K562 (cell line): ENCODE measurements around the gene IL6R. TPM values are rescaled to one million over a fixed set of nuclear protein-coding genes. Genes with fewer than 3 reads are reported as not detected.

Source experiments
- CHD2 ChIP-seq: IDR thresholded peaks from 2 replicates; pipeline ENCODE4 v1.6.1; 2011; ENCODE audit warnings: low read depth, low read length
- DIDO1 ChIP-seq: fragments of 450-650 bp; IDR thresholded peaks from 2 replicates; pipeline ENCODE4 v1.6.1; 2016; ENCODE audit warnings: low read depth, missing biosample characterization, missing genetic modification characterization
- ETS2 ChIP-seq: IDR thresholded peaks from 2 replicates; pipeline ENCODE4 v1.6.1; 2016; ENCODE audit warnings: borderline replicate concordance, missing genetic modification characterization, mild to moderate bottlenecking, moderate library complexity, missing compliant biosample characterization; ENCODE audit not compliant: poor library complexity, severe bottlenecking
- MAFF ChIP-seq: IDR thresholded peaks from 2 replicates; pipeline ENCODE4 v1.6.1; 2012; ENCODE audit warnings: low read length, improper control_type of control experiment
- POLR2B ChIP-seq: fragments of 450-650 bp; IDR thresholded peaks from 2 replicates; pipeline ENCODE4 v1.6.1; 2018; ENCODE audit warnings: low read depth; ENCODE audit not compliant: partially characterized antibody
- POLR2H ChIP-seq: IDR thresholded peaks from 2 replicates; pipeline ENCODE4 v1.6.1; 2016; ENCODE audit warnings: missing genetic modification characterization, low read depth, mild to moderate bottlenecking, control low read depth, missing compliant biosample characterization, moderate library complexity
- RBM39 ChIP-seq: fragments of 200-400 bp; formaldehyde crosslinking; optimal IDR thresholded peaks from 2 replicates; pipeline ENCODE3; 2018; ENCODE audit warnings: low read depth, low read length
- SMARCE1 ChIP-seq: fragments of 450-650 bp; IDR thresholded peaks from 2 replicates; pipeline ENCODE4 v1.7.1; 2016; ENCODE audit warnings: mild to moderate bottlenecking
- SNRNP70 ChIP-seq: fragments of 200-400 bp; formaldehyde crosslinking; optimal IDR thresholded peaks from 2 replicates; pipeline ENCODE3; 2017; ENCODE audit warnings: low read depth, low read length
- SOX6 ChIP-seq: fragments of 450-650 bp; IDR thresholded peaks from 2 replicates; pipeline ENCODE4 v1.6.1; 2014; ENCODE audit warnings: mild to moderate bottlenecking
- THRA ChIP-seq: fragments of 450-650 bp; IDR thresholded peaks from 2 replicates; pipeline ENCODE4 v1.6.1; 2017; ENCODE audit warnings: mild to moderate bottlenecking, moderate library complexity
- ZBTB11 ChIP-seq, 3 experiments: fragments of 200-800 bp in 1 of 3; fragments of 250-450 bp in 1 of 3; fragments of 450-650 bp in 1 of 3; sonication (Bioruptor Pico) in 1 of 3; sonication (Bioruptor generic) in 1 of 3; formaldehyde crosslinking in 1 of 3; IDR thresholded peaks; 2 replicates each; pipeline versions ENCODE4 v1.6.1 to v1.8.0; 2016 to 2022; ENCODE audit warnings: mild to moderate bottlenecking in 2 of 3, missing genetic modification characterization in 2 of 3, missing compliant biosample characterization in 1 of 3, moderate library complexity in 1 of 3
- ZNF24 ChIP-seq: fragments of 450-650 bp; IDR thresholded peaks from 2 replicates; pipeline ENCODE4 v1.6.1; 2016
- ZNF764 ChIP-seq: fragments of 250-450 bp; sonication (Bioruptor Pico); IDR thresholded peaks from 2 replicates; pipeline ENCODE4 v1.4.0; 2020; ENCODE audit warnings: low read depth, mild to moderate bottlenecking, moderate library complexity
- polyA plus RNA-seq, 8 experiments: library from polyadenylated mRNA; depleted of rRNA in 4 of 8; stranded (reverse) in 5 of 8; unstranded in 3 of 8; fragments of >200 nt; fragmentation: Nextera tagmentation in 2 of 8; fragmentation: Illumina TruSeq in 1 of 8; extraction: Ambion mirVana in 2 of 8; extraction: Trizol in 1 of 8; gene quantifications; 2 replicates each; pipeline versions ENCODE4 v1.2.1 to v1.2.3, GENCODE V29; 2011 to 2014; ENCODE audit warnings: inconsistent platforms in 1 of 8, missing spikeins in 1 of 8
- total RNA-seq, 7 experiments: library from RNA; depleted of rRNA in 6 of 7; stranded (reverse); fragments of >200 nt in 6 of 7; fragmentation: Illumina TruSeq in 2 of 7; extraction: Trizol in 2 of 7; gene quantifications; 2 replicates each; pipeline versions ENCODE4 v1.2.1 to v1.2.3, GENCODE V29; 2011 to 2021; ENCODE audit warnings: low replicate concordance in 1 of 7
- TF ChIP-seq, protein P1 (sequence below): fragments of 450-650 bp; IDR thresholded peaks from 2 replicates; pipeline ENCODE4 v1.6.1; 2018; ENCODE audit not compliant: partially characterized antibody
- TF ChIP-seq, protein P2 (sequence below): fragments of 250-450 bp; sonication (Bioruptor Pico); IDR thresholded peaks from 2 replicates; pipeline ENCODE4 v1.8.0; 2022; ENCODE audit warnings: moderate library complexity, mild to moderate bottlenecking, inconsistent platforms

IL6R gene
- total and polyA plus RNA-seq, 9 of the 15 experiments (the other 6 are each of a cell fraction or from before 2014, with no cell fraction given) = 0.05 to 1.1 (median 0.11) TPM; not detected in 2

DNA sequence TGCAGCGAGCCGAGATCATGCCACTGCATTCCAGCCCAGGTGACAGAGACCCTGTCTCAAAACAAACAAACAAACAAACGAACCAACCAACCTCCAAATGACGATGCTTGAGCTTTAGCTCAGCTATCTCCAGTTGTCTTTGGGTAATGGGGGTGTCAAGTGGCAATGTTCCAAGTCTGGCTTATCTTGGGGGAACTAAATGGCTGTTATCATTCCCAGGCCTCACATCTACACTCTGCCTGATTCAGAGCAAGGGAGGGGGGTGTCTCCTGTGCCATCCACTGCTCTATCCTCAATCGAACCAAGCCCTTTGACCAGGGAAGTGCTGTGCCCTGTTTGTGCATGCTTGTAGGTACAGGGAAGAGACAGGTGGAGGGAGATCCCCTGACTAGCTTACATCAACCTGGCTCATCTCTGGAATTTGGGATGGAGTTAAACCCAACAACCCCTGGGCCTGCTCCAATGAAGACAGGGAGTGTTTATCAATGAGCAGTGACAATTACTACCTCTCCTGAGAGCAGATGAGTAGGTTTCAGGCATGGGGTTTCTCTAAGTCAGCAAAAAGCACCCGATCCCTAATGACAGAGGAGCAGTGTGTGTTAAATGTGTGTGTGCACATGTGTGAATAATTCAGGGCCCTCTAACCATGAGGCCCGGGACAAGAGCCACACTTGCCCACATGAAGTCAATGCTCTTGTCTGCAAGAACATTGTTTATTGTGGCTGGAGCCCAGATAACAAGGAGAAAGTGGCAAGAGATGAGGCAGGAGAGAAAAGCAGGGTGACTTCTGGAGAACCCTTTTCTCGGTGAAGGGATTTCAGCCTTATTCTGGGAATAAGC lies 20.3 kb upstream of the IL6R start (continued):
- TF ChIP-seq CHD2 = no peak
- no peak for TF ChIP-seq DIDO1 (tag)
- TF ChIP-seq, protein P1, sequence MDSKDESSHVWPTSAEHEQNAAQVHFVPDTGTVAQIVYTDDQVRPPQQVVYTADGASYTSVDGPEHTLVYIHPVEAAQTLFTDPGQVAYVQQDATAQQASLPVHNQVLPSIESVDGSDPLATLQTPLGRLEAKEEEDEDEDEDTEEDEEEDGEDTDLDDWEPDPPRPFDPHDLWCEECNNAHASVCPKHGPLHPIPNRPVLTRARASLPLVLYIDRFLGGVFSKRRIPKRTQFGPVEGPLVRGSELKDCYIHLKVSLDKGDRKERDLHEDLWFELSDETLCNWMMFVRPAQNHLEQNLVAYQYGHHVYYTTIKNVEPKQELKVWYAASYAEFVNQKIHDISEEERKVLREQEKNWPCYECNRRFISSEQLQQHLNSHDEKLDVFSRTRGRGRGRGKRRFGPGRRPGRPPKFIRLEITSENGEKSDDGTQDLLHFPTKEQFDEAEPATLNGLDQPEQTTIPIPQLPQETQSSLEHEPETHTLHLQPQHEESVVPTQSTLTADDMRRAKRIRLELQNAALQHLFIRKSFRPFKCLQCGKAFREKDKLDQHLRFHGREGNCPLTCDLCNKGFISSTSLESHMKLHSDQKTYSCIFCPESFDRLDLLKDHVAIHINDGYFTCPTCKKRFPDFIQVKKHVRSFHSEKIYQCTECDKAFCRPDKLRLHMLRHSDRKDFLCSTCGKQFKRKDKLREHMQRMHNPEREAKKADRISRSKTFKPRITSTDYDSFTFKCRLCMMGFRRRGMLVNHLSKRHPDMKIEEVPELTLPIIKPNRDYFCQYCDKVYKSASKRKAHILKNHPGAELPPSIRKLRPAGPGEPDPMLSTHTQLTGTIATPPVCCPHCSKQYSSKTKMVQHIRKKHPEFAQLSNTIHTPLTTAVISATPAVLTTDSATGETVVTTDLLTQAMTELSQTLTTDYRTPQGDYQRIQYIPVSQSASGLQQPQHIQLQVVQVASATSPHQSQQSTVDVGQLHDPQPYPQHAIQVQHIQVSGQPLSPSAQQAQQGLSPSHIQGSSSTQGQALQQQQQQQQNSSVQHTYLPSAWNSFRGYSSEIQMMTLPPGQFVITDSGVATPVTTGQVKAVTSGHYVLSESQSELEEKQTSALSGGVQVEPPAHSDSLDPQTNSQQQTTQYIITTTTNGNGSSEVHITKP = peak; percentile 57
- TF ChIP-seq ZNF764 (CRISPR knock-in tag) = no peak
- no peak for TF ChIP-seq ZBTB11 (CRISPR knock-in tag; IDR thresholded peaks at IDR 0.05)
- TF ChIP-seq POLR2B = no peak
- TF ChIP-seq POLR2H = no peak
- 0 out of 2 replicates have a peak, but pooled peaks have one; percentile 34 for TF ChIP-seq SOX6
- TF ChIP-seq, protein P2, sequence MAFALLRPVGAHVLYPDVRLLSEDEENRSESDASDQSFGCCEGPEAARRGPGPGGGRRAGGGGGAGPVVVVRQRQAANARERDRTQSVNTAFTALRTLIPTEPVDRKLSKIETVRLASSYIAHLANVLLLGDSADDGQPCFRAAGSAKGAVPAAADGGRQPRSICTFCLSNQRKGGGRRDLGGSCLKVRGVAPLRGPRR (CRISPR knock-in tag) = no peak
- TF ChIP-seq RBM39 = no peak
- peak; percentile 47; the same call in 1 of the 2 replicates for TF ChIP-seq MAFF
- TF ChIP-seq SNRNP70 = no peak
- no peak for TF ChIP-seq THRA
- 0 out of 2 replicates have a peak, but pooled peaks have one; percentile 34 for TF ChIP-seq SMARCE1
- TF ChIP-seq ZNF24 = no peak
- TF ChIP-seq ETS2 = no peak
